Osteoblast (primary cell): ENCODE results near the gene CSDE1. TPM values are rescaled to one million over a fixed set of nuclear protein-coding genes. Genes with fewer than 3 reads are reported as not detected.

Experiments
- DNase-seq: peaks from one replicate; pipeline ENCODE4 v3.0.0; 2011; ENCODE audit warnings: low spot score, mixed read lengths; ENCODE audit not compliant: insufficient read length; ENCODE audit errors: missing footprints
- H2AFZ ChIP-seq: 2 replicates; pipeline ENCODE4 v1.6.0; 2011; ENCODE audit warnings: mild to moderate bottlenecking, low read length
- H3K27ac ChIP-seq: 2 replicates; pipeline ENCODE4 v1.5.1; 2011; ENCODE audit warnings: mild to moderate bottlenecking, low read depth, low read length, moderate library complexity
- H3K27me3 ChIP-seq: 2 replicates; pipeline ENCODE4 v1.6.0; 2012; ENCODE audit warnings: mild to moderate bottlenecking, control low read depth, inconsistent platforms, low read length, moderate library complexity; ENCODE audit not compliant: insufficient read depth
- H3K36me3 ChIP-seq: 2 replicates; pipeline ENCODE4 v1.5.1; 2011; ENCODE audit warnings: mild to moderate bottlenecking, low read length, control low read depth, moderate library complexity; ENCODE audit not compliant: insufficient read depth
- H3K4me1 ChIP-seq: 2 replicates; pipeline ENCODE4 v1.5.1; 2011; ENCODE audit warnings: mild to moderate bottlenecking, low read length, control low read depth, moderate library complexity; ENCODE audit not compliant: insufficient read depth
- H3K4me2 ChIP-seq: 2 replicates; pipeline ENCODE4 v1.6.0; 2011; ENCODE audit warnings: mild to moderate bottlenecking, low read length; ENCODE audit not compliant: insufficient read depth
- H3K4me3 ChIP-seq: fragments of 200-600 bp; sonication (generic); 3 replicates; pipeline ENCODE4 v1.5.1; 2012; ENCODE audit warnings: mild to moderate bottlenecking, low read length, inconsistent platforms; ENCODE audit not compliant: insufficient read depth
- H3K79me2 ChIP-seq: 2 replicates; pipeline ENCODE4 v1.6.0; 2012; ENCODE audit warnings: mild to moderate bottlenecking, low read length, control low read depth, inconsistent platforms; ENCODE audit not compliant: insufficient read depth
- H3K9me3 ChIP-seq: 2 replicates; pipeline ENCODE4 v1.5.1; 2011; ENCODE audit warnings: low read depth, low read length, control low read depth
- H4K20me1 ChIP-seq: 2 replicates; pipeline ENCODE4 v1.6.0; 2012; ENCODE audit warnings: mild to moderate bottlenecking, low read length, control low read depth; ENCODE audit not compliant: insufficient read depth
- total RNA-seq: library from RNA; depleted of rRNA; stranded (reverse); fragments of >200 nt; gene quantifications from 2 replicates; pipeline ENCODE4 v1.2.3, GENCODE V29; 2012
- TF ChIP-seq, protein P1 (sequence below): IDR thresholded peaks from 2 replicates; pipeline ENCODE4 v1.5.1; 2011; ENCODE audit warnings: mild to moderate bottlenecking, low read depth, low read length, moderate library complexity; ENCODE audit errors: extremely low read depth

CSDE1 gene
- total RNA-seq, 1 donor: 599 TPM

DNA sequence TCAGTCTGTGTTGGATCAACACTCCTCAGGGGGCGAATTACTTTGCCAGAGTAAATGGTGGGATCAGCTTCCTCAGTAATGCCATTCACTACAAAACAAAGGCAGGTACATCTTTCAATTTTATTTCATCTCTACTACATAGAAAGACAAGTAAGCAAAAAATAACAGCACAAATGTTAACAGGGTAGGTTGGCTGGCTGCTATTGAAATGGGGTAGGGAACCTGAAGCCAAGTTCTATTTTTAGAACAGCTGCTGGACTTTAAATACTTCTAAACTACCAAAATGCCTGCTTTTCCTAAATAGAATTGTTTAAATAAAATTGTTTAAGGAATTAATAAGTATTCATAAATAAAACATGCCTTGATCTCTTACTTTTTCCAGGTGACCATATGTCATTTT lies 33.9 kb downstream of the CSDE1 start:
- Histone ChIP-seq H3K27me3 (no peaks in the 10 kb centered on the region), H2AFZ (no peak overlapping the region), H3K9me3 (no peaks in the 10 kb centered on the region), H3K36me3 (peaks cover 91% of the 10 kb centered on the region), H3K27ac (peak overlapping the region; percentile 12), H3K4me1 (peaks cover 15% of the 10 kb centered on the region), H3K4me2 (no peak overlapping the region), H3K79me2 (peaks cover 22% of the 10 kb centered on the region), H4K20me1 (peaks cover 5% of the 10 kb centered on the region), H3K4me3 (no peak overlapping the region)
- TF ChIP-seq, protein P1, sequence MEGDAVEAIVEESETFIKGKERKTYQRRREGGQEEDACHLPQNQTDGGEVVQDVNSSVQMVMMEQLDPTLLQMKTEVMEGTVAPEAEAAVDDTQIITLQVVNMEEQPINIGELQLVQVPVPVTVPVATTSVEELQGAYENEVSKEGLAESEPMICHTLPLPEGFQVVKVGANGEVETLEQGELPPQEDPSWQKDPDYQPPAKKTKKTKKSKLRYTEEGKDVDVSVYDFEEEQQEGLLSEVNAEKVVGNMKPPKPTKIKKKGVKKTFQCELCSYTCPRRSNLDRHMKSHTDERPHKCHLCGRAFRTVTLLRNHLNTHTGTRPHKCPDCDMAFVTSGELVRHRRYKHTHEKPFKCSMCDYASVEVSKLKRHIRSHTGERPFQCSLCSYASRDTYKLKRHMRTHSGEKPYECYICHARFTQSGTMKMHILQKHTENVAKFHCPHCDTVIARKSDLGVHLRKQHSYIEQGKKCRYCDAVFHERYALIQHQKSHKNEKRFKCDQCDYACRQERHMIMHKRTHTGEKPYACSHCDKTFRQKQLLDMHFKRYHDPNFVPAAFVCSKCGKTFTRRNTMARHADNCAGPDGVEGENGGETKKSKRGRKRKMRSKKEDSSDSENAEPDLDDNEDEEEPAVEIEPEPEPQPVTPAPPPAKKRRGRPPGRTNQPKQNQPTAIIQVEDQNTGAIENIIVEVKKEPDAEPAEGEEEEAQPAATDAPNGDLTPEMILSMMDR: no peak
- no peak for DNase-seq

DNA sequence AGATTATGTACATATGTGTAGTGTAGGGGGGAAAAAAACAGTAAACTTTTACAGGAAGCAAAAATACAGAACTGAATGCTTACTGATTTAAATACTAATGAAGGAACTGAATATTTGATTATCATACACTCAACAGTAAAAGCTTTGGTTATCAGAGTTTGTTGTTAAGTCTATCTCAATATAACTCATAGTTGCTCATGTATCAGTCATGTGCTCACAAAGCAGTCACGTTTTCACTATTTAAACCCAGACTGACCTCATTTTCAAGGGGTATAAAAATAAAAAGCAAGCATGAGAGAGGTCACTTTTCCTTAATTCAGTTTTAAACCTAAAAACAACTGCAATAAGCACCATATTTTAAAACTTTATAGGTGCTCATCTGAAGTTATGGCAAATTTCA lies 34.3 kb downstream of the CSDE1 start:
- TF ChIP-seq, protein P1: no peak
- peaks cover 19% of the 10 kb centered on the region for H3K79me2 ChIP-seq
- no peaks in the 10 kb centered on the region for H3K27me3 ChIP-seq
- no peak overlapping the region for H3K4me2 ChIP-seq
- H2AFZ ChIP-seq: no peak overlapping the region
- H3K27ac ChIP-seq: peak overlapping the region; percentile 12
- no peak for DNase-seq
- peaks cover 7% of the 10 kb centered on the region for H4K20me1 ChIP-seq
- H3K9me3 ChIP-seq: no peaks in the 10 kb centered on the region
- H3K4me3 ChIP-seq: no peak overlapping the region
- peaks cover 91% of the 10 kb centered on the region for H3K36me3 ChIP-seq
- H3K4me1 ChIP-seq: peaks cover 20% of the 10 kb centered on the region

DNA sequence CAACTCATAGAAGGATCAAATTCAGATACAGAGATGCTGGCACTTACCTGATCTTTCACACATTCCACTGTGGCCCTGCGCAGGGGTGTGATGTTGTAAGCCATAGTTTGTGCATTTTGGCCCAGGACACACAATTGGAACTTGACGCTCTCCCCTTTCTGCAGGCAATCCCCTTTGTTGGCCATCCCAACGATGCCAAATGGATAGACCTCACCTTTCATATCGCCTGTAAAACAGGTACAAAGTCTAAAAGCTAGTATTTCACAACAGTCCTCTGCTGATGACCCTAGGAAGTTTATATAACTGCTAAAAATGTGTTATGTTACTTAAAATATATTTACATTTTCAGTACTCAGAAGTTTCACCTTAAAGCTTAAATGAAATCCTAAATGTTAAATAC lies 37.3 kb downstream of the CSDE1 start:
- no peak overlapping the region for H3K4me3 ChIP-seq

GRCh38 chr1:114719424-114719787 lies 38.4 kb downstream of the CSDE1 start:
- peak overlapping the region; percentile 91 for H3K27ac ChIP-seq
- H3K4me1 ChIP-seq: peaks cover 32% of the 10 kb centered on the region
- no peaks in the 10 kb centered on the region for H3K9me3 ChIP-seq
- H3K36me3 ChIP-seq: peaks cover 76% of the 10 kb centered on the region
- no peak overlapping the region for H3K4me3 ChIP-seq
- peak; percentile 46 for DNase-seq
- H3K4me2 ChIP-seq: peak overlapping the region; percentile 7
- H2AFZ ChIP-seq: no peak overlapping the region
- H4K20me1 ChIP-seq: peaks cover 4% of the 10 kb centered on the region
- TF ChIP-seq, protein P1: no peak
- peaks cover 24% of the 10 kb centered on the region for H3K79me2 ChIP-seq
- no peaks in the 10 kb centered on the region for H3K27me3 ChIP-seq

More for the DNA sequence above, 37.3 kb downstream of the CSDE1 start:
- DNase-seq: no peak
- Histone ChIP-seq H3K4me2 (no peak overlapping the region), H3K27ac (peak overlapping the region; percentile 91), H3K27me3 (no peaks in the 10 kb centered on the region), H3K4me1 (peaks cover 28% of the 10 kb centered on the region), H4K20me1 (peaks cover 4% of the 10 kb centered on the region), H3K79me2 (peaks cover 16% of the 10 kb centered on the region), H3K9me3 (no peaks in the 10 kb centered on the region), H2AFZ (no peak overlapping the region), H3K36me3 (peaks cover 81% of the 10 kb centered on the region)
- TF ChIP-seq, protein P1: no peak
